ENCODE measurements around the gene HNF1B.

GRCh38 chr17:37640015-37640414, 104.8 kb downstream of the HNF1B start:
- TF ChIP-seq CTCF (IDR thresholded peaks at IDR 0.05) = no peak
- TF ChIP-seq POLR2A (IDR thresholded peaks at IDR 0.05) = no peak

All from uterus (tissue), 2 donors.